KOPT-K1 (cell line): ENCODE measurements around the gene ZNF710.
"Not testable (repeated sequence)": the region's sequence is repeated elsewhere in the genome, so short reads cannot be mapped to it uniquely, and the experiment has no call there.

ENCODE experiments used
- H3K27ac ChIP-seq: fragments of 200-600 bp; sonication (generic); 2 replicates; pipeline ENCODE4 v1.5.1; 2016; ENCODE audit warnings: antibody characterized with exemption, mild to moderate bottlenecking, low read depth, low read length; ENCODE audit not compliant: poor library complexity, severe bottlenecking
- H3K36me3 ChIP-seq: fragments of 200-600 bp; sonication (generic); 2 replicates; pipeline ENCODE4 v1.5.1; 2017; ENCODE audit warnings: antibody characterized with exemption, mild to moderate bottlenecking, low read length, moderate library complexity; ENCODE audit not compliant: insufficient read depth
- H3K9me3 ChIP-seq: fragments of 200-600 bp; sonication (generic); 2 replicates; pipeline ENCODE4 v1.5.1; 2017; ENCODE audit warnings: antibody characterized with exemption, low read length, mild to moderate bottlenecking; ENCODE audit not compliant: insufficient read depth, poor library complexity, severe bottlenecking

The ZNF710 gene

GRCh38 chr15:90001062-90001682, at the start of gene ZNF710:
ZNF710 (plus strand) TSS chr15:90001324; CDS start chr15:90067138, 65,814 bp downstream.
- Histone ChIP-seq H3K27ac (peak within 1 kb of the TSS; percentile 74), H3K9me3 (no peaks in the 10 kb centered on the region), H3K36me3 (no peaks in the 10 kb centered on the region)

GRCh38 chr15:89954541-89954940, 46.6 kb upstream of the ZNF710 start:
- Histone ChIP-seq H3K9me3 (peaks cover 3% of the 10 kb centered on the region), H3K27ac (no peak overlapping the region), H3K36me3 (no peaks in the 10 kb centered on the region)

GRCh38 chr15:89955449-89955998, 45.6 kb upstream of the ZNF710 start:
- not testable (repeated sequence) for H3K9me3 ChIP-seq, H3K27ac ChIP-seq, H3K36me3 ChIP-seq

- Histone ChIP-seq H3K9me3 (peaks cover 3% of the 10 kb centered on the region), H3K27ac (no peak overlapping the region), H3K36me3 (no peaks in the 10 kb centered on the region)
Observed at GRCh38 chr15:89958107-89958805, 42.9 kb upstream of the ZNF710 start.

- no peaks in the 10 kb centered on the region for H3K36me3 ChIP-seq
- peak overlapping the region; percentile 59 for H3K27ac ChIP-seq
- H3K9me3 ChIP-seq, result no peaks in the 10 kb centered on the region
Observed at GRCh38 chr15:89963301-89964231, 37.6 kb upstream of the ZNF710 start.

- Histone ChIP-seq H3K27ac (peak overlapping the region; percentile 59), H3K9me3 (no peaks in the 10 kb centered on the region), H3K36me3 (no peaks in the 10 kb centered on the region)
Observed at GRCh38 chr15:89964232-89964954, 36.7 kb upstream of the ZNF710 start.

GRCh38 chr15:89967881-89968280, 33.2 kb upstream of the ZNF710 start:
- H3K9me3 ChIP-seq, result no peaks in the 10 kb centered on the region
- no peaks in the 10 kb centered on the region for H3K36me3 ChIP-seq
- H3K27ac ChIP-seq, result no peak overlapping the region

GRCh38 chr15:89971592-89971997, 29.5 kb upstream of the ZNF710 start:
- Histone ChIP-seq H3K9me3 (no peaks in the 10 kb centered on the region), H3K27ac (no peak overlapping the region), H3K36me3 (no peaks in the 10 kb centered on the region)

- no peaks in the 10 kb centered on the region for H3K9me3 ChIP-seq
- H3K36me3 ChIP-seq, result no peaks in the 10 kb centered on the region
- no peak overlapping the region for H3K27ac ChIP-seq
Observed at GRCh38 chr15:89972085-89972484, 29.0 kb upstream of the ZNF710 start.

GRCh38 chr15:89975482-89976245, 25.5 kb upstream of the ZNF710 start:
- no peaks in the 10 kb centered on the region for H3K9me3 ChIP-seq
- no peaks in the 10 kb centered on the region for H3K36me3 ChIP-seq
- no peak overlapping the region for H3K27ac ChIP-seq

- H3K9me3 ChIP-seq, result no peaks in the 10 kb centered on the region
- no peak overlapping the region for H3K27ac ChIP-seq
- H3K36me3 ChIP-seq, result no peaks in the 10 kb centered on the region
Observed at GRCh38 chr15:89976246-89976600, 24.9 kb upstream of the ZNF710 start.

- not testable (repeated sequence) for H3K36me3 ChIP-seq
Observed at GRCh38 chr15:89977836-89978235, 23.3 kb upstream of the ZNF710 start.

GRCh38 chr15:89978914-89979313, 22.2 kb upstream of the ZNF710 start:
- Histone ChIP-seq H3K9me3 (no peaks in the 10 kb centered on the region), H3K36me3 (no peaks in the 10 kb centered on the region), H3K27ac (no peak overlapping the region)

More at GRCh38 chr15:89977836-89978235, 23.3 kb upstream of the ZNF710 start:
- H3K27ac ChIP-seq, H3K9me3 ChIP-seq: not testable (repeated sequence)

GRCh38 chr15:89980896-89981295, 20.2 kb upstream of the ZNF710 start:
- no peak overlapping the region for H3K27ac ChIP-seq
- H3K36me3 ChIP-seq, result no peaks in the 10 kb centered on the region
- H3K9me3 ChIP-seq, result peaks cover 9% of the 10 kb centered on the region
